H1 (cell line): Measurements from ENCODE around the gene COL4A4. TPM values are rescaled to one million over a fixed set of nuclear protein-coding genes. Genes with fewer than 3 reads are reported as not detected.

ENCODE experiments used
- CTCF ChIA-PET: fragments of 300-600 bp; sonication (Branson Sonifier 250); formaldehyde crosslinking; loops from one replicate; lab custom pipeline; 2021; ENCODE audit not compliant: partially characterized antibody; lab: Charles Lee
- POLR2A ChIA-PET: fragments of 300-600 bp; sonication (Branson Sonifier 250); formaldehyde crosslinking; loops from one replicate; lab custom pipeline; 2021; ENCODE audit warnings: inconsistent platforms; ENCODE audit not compliant: partially characterized antibody; lab: Charles Lee
- DNase-seq, 2 experiments: peaks; one replicate each; pipeline versions ENCODE4 v3.0.0 to v3.0.0-alpha.2; 2010 to 2022; ENCODE audit warnings: low spot score in 2 of 2, low read depth in 1 of 2, mixed read lengths in 1 of 2
- FAIRE-seq: peaks from 2 replicates; lab custom pipeline; 2011; peaks lifted over from hg19 to GRCh38; lab: Jason Lieb, UNC
- H2AFZ ChIP-seq: 2 replicates; pipeline ENCODE4 v1.8.1; 2012; ENCODE audit warnings: low read length, inconsistent platforms
- H2AK5ac ChIP-seq: 2 replicates; pipeline ENCODE4 v1.6.1; 2013; ENCODE audit warnings: low read depth, low read length
- H2BK120ac ChIP-seq: replicated peaks from 2 replicates; pipeline ENCODE3; 2013; ENCODE audit warnings: low read depth, low read length, inconsistent platforms
- H2BK12ac ChIP-seq: 2 replicates; pipeline ENCODE4 v1.6.1; 2013; ENCODE audit warnings: low read depth, low read length
- H2BK15ac ChIP-seq: 2 replicates; pipeline ENCODE4 v1.6.1; 2013; ENCODE audit warnings: low read length
- H2BK20ac ChIP-seq: 2 replicates; pipeline ENCODE4 v1.6.1; 2013; ENCODE audit warnings: low read length
- H2BK5ac ChIP-seq: 2 replicates; pipeline ENCODE4 v1.6.1; 2013; ENCODE audit warnings: low read depth, low read length
- H3K14ac ChIP-seq: 2 replicates; pipeline ENCODE4 v1.6.1; 2013; ENCODE audit warnings: inconsistent platforms; ENCODE audit not compliant: insufficient read length
- H3K18ac ChIP-seq: 2 replicates; pipeline ENCODE4 v1.6.1; 2013; ENCODE audit warnings: low read length; ENCODE audit errors: extremely low read depth
- H3K23ac ChIP-seq: 2 replicates; pipeline ENCODE4 v1.6.1; 2013; ENCODE audit warnings: inconsistent platforms; ENCODE audit not compliant: insufficient read length
- H3K23me2 ChIP-seq: 2 replicates; pipeline ENCODE4 v1.6.1; 2013; ENCODE audit warnings: low read depth, low read length
- H3K27ac ChIP-seq: 2 replicates; pipeline ENCODE4 v1.6.1; 2011; ENCODE audit warnings: low read depth, low read length, inconsistent platforms
- H3K27me3 ChIP-seq, 4 experiments: replicated peaks in 1 of 4; 1 replicate in 1 of 4; 2 replicates in 3 of 4; pipeline versions ENCODE4 v1.6.1 to v1.8.1; 2011 to 2013; ENCODE audit warnings: low read length in 3 of 4, mild to moderate bottlenecking in 3 of 4, inconsistent platforms in 2 of 4, mixed read lengths in 2 of 4, moderate library complexity in 1 of 4; ENCODE audit not compliant: control insufficient read depth in 3 of 4, insufficient read depth in 3 of 4; ENCODE audit errors: extremely low read depth in 1 of 4
- H3K36me3 ChIP-seq, 4 experiments: 2 replicates each; pipeline versions ENCODE4 v1.6.1 to v1.8.1; 2011 to 2013; ENCODE audit warnings: mild to moderate bottlenecking in 4 of 4, low read length in 3 of 4, moderate library complexity in 2 of 4, control low read depth in 1 of 4, inconsistent platforms in 1 of 4; ENCODE audit not compliant: insufficient read depth in 4 of 4, control insufficient read depth in 2 of 4
- H3K4ac ChIP-seq: replicated peaks from 2 replicates; pipeline ENCODE3; 2013; ENCODE audit warnings: low read length, low read depth, mixed read lengths, inconsistent platforms; ENCODE audit not compliant: insufficient read length
- H3K4me1 ChIP-seq, 4 experiments: replicated peaks in 1 of 4; 1 replicate in 1 of 4; 2 replicates in 3 of 4; pipeline versions ENCODE4 v1.6.1 to v1.8.1; 2011 to 2013; ENCODE audit warnings: low read length in 3 of 4, inconsistent platforms in 2 of 4, mixed read lengths in 1 of 4; ENCODE audit not compliant: insufficient read depth in 4 of 4, control insufficient read depth in 3 of 4
- H3K4me2 ChIP-seq, 2 experiments: 2 replicates each; pipeline versions ENCODE4 v1.6.1 to v1.8.1; 2011 to 2013; ENCODE audit warnings: low read depth in 2 of 2, low read length in 2 of 2, control low read depth in 1 of 2, inconsistent platforms in 1 of 2, mild to moderate bottlenecking in 1 of 2; ENCODE audit not compliant: insufficient read depth in 1 of 2
- H3K4me3 ChIP-seq, 4 experiments: fragments of 200-600, 300-600 bp in 1 of 4; sonication (generic), shearing (Covaris generic), sonication (Bioruptor Twin) in 1 of 4; 2 replicates each; pipeline versions ENCODE4 v1.5.1 to v1.8.1; 2011 to 2016; ENCODE audit warnings: low read length in 4 of 4, low read depth in 3 of 4, control low read depth in 2 of 4, inconsistent platforms in 2 of 4, mild to moderate bottlenecking in 2 of 4, mixed read lengths in 1 of 4, moderate library complexity in 1 of 4; ENCODE audit not compliant: insufficient read depth in 2 of 4; ENCODE audit errors: extremely low read depth in 1 of 4
- H3K56ac ChIP-seq: replicated peaks from 2 replicates; pipeline ENCODE3; 2013; ENCODE audit warnings: low read depth, mild to moderate bottlenecking, mixed read lengths, low read length, inconsistent platforms; ENCODE audit not compliant: insufficient read length
- H3K79me1 ChIP-seq: 2 replicates; pipeline ENCODE4 v1.6.1; 2013; ENCODE audit warnings: low read depth, low read length, control low read depth
- H3K79me2 ChIP-seq, 2 experiments: 2 replicates each; pipeline versions ENCODE4 v1.6.1 to v1.8.1; 2012 to 2013; ENCODE audit warnings: low read length in 2 of 2, mild to moderate bottlenecking in 2 of 2, inconsistent platforms in 1 of 2; ENCODE audit not compliant: insufficient read depth in 2 of 2, control insufficient read depth in 1 of 2
- H3K9ac ChIP-seq, 4 experiments: replicated peaks in 1 of 4; 1 replicate in 1 of 4; 2 replicates in 3 of 4; pipeline versions ENCODE4 v1.6.1 to v1.8.1; 2011 to 2013; ENCODE audit warnings: low read depth in 3 of 4, low read length in 3 of 4, control low read depth in 2 of 4, mild to moderate bottlenecking in 2 of 4, moderate library complexity in 2 of 4, inconsistent platforms in 1 of 4; ENCODE audit errors: extremely low read depth in 1 of 4
- H3K9me3 ChIP-seq, 2 experiments: 2 replicates each; pipeline versions ENCODE4 v1.6.1 to v1.8.1; 2012 to 2013; ENCODE audit warnings: mild to moderate bottlenecking in 2 of 2, moderate library complexity in 2 of 2, control low read depth in 1 of 2, inconsistent platforms in 1 of 2, low read depth in 1 of 2, low read length in 1 of 2, mixed read lengths in 1 of 2; ENCODE audit not compliant: insufficient read depth in 2 of 2
- H4K20me1 ChIP-seq, 2 experiments: replicated peaks in 1 of 2; 2 replicates each; pipeline versions ENCODE3 to v1.8.1; 2011 to 2013; ENCODE audit warnings: inconsistent platforms in 2 of 2, low read length in 2 of 2, mild to moderate bottlenecking in 1 of 2; ENCODE audit not compliant: insufficient read depth in 2 of 2, control insufficient read depth in 1 of 2
- H4K5ac ChIP-seq: 2 replicates; pipeline ENCODE4 v1.6.1; 2013; ENCODE audit warnings: low read length, low read depth, mixed read lengths, inconsistent platforms; ENCODE audit not compliant: insufficient read length
- H4K8ac ChIP-seq: 2 replicates; pipeline ENCODE4 v1.8.0; 2013; ENCODE audit warnings: mild to moderate bottlenecking, moderate library complexity, low read length, inconsistent platforms; ENCODE audit not compliant: insufficient read depth; ENCODE audit errors: extremely low read depth
- H4K91ac ChIP-seq: replicated peaks from 2 replicates; pipeline ENCODE3; 2013; ENCODE audit warnings: low read length, mixed read lengths, inconsistent platforms; ENCODE audit not compliant: insufficient read length
- CHD1 ChIP-seq: IDR thresholded peaks from 2 replicates; pipeline ENCODE4 v1.6.1; 2012; ENCODE audit warnings: low read depth, low read length, improper control_type of control experiment
- CREB1 ChIP-seq: IDR thresholded peaks from 2 replicates; pipeline ENCODE4 v1.6.1; 2012; ENCODE audit warnings: inconsistent platforms
- EZH2 ChIP-seq: fragments of 200-600 bp; sonication (generic); IDR thresholded peaks from 2 replicates; pipeline ENCODE4 v1.7.1; 2012; ENCODE audit warnings: low read depth, mild to moderate bottlenecking, moderate library complexity, low read length, inconsistent platforms; ENCODE audit not compliant: severe bottlenecking
- KDM1A ChIP-seq: fragments of 200-600, 300-600 bp; sonication (generic); IDR thresholded peaks from 2 replicates; pipeline ENCODE4 v1.7.1; 2016; ENCODE audit warnings: mild to moderate bottlenecking, low read length, borderline replicate concordance
- MAFK ChIP-seq: IDR thresholded peaks from 2 replicates; pipeline ENCODE4 v1.6.1; 2012; ENCODE audit warnings: low read depth, mild to moderate bottlenecking, improper control_type of control experiment, low read length
- PHF8 ChIP-seq: fragments of 200-600 bp; sonication (generic); conservative IDR thresholded peaks from 2 replicates; pipeline ENCODE4 v1.7.1; 2012; ENCODE audit warnings: low read depth, mild to moderate bottlenecking, inconsistent platforms, low read length, moderate library complexity
- RBBP5 ChIP-seq: IDR thresholded peaks from 2 replicates; pipeline ENCODE4 v1.7.1; 2012; ENCODE audit warnings: low read depth, mild to moderate bottlenecking, inconsistent platforms, low read length, moderate library complexity, borderline replicate concordance
- SAP30 ChIP-seq: fragments of 300-600 bp; sonication (generic); IDR thresholded peaks from 2 replicates; pipeline ENCODE4 v1.7.1; 2012; ENCODE audit warnings: low read length, moderate library complexity, mild to moderate bottlenecking, inconsistent platforms; ENCODE audit not compliant: insufficient read depth, insufficient replicate concordance
- TAF1 ChIP-seq: IDR thresholded peaks from 2 replicates; pipeline ENCODE4 v1.6.1; 2011; ENCODE audit warnings: mild to moderate bottlenecking, low read depth, low read length
- YY1 ChIP-seq: IDR thresholded peaks from 2 replicates; pipeline ENCODE4 v1.6.1; 2011; ENCODE audit warnings: low read depth, mild to moderate bottlenecking, low read length
- WGBS, 2 experiments: shearing (Covaris generic) in 1 of 2; methylation state at CpG; one replicate each; pipeline versions ENCODE4 v1.1.6 to v1.1.7; 2013 to 2015; ENCODE audit warnings: low lambda C conversion rate in 2 of 2, mixed read lengths in 2 of 2, inconsistent platforms in 1 of 2, low coverage in 1 of 2, missing lambda C conversion rate in 1 of 2; ENCODE audit not compliant: insufficient replicate concordance in 2 of 2, insufficient coverage in 1 of 2, insufficient read length in 1 of 2; ENCODE audit errors: extremely low coverage in 1 of 2, missing lambda C conversion rate in 1 of 2; 5-methylcytosine and 5-hydroxymethylcytosine counted together
- polyA plus RNA-seq, 7 experiments: library from polyadenylated mRNA; depleted of rRNA in 3 of 7; stranded (reverse) in 5 of 7; unstranded in 2 of 7; fragments of >200 nt in 5 of 7; fragments of 200-250 nt in 2 of 7; gene quantifications; 1 replicate in 5 of 7; 2 replicates in 1 of 7; 4 replicates in 1 of 7; pipeline versions ENCODE4 v1.2.1 to v1.2.3, GENCODE V29; 2011 to 2013; ENCODE audit warnings: missing spikeins in 2 of 7, mixed read lengths in 2 of 7
- total RNA-seq: library from RNA; stranded (reverse); fragmentation: NEBNext Ultra II Directional; extraction: Animal tissue kit (Norgen Biotek cat#: 25700); gene quantifications from 2 replicates; pipeline ENCODE4 v1.2.1, GENCODE V29; 2021
- TF ChIP-seq, protein P1 (sequence below): IDR thresholded peaks from 2 replicates; pipeline ENCODE4 v1.6.1; 2012; ENCODE audit warnings: inconsistent platforms

The COL4A4 gene
- total and polyA plus RNA-seq, 2 of the 8 experiments (the other 6 are each of a cell fraction or from before 2014, with no cell fraction given): 0.33 to 1.7 TPM

DNA sequence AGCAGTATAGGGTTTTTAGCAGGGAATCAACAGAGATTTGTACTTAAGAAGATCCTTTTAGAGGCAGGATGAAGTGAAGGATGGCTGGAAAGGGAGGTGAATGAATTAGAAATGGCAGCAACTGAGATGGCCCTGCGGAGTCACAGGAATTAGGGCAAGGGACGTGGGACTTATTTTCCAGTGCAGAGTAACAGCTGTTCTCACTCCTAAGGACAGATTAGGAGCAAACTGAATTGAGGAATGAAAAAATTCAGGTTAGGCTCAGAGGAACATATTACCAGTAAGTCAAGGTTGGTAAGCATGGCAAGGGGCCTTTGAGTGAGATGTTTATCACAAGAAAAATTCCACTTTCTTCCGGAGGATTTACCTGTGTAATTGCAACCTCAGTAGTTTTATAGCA is 34.9 kb upstream of the COL4A4 start:
- H3K4me2 ChIP-seq: no peak overlapping the region
- no peak overlapping the region for H4K5ac ChIP-seq
- H3K27me3 ChIP-seq: no peaks in the 10 kb centered on the region; a peak in 2 of 7 replicates
- H3K56ac ChIP-seq: no peak overlapping the region
- H2AK5ac ChIP-seq: no peak overlapping the region
- no peak overlapping the region for H3K27ac ChIP-seq
- H3K4me1 ChIP-seq: no peaks in the 10 kb centered on the region
- H3K9me3 ChIP-seq: no peaks in the 10 kb centered on the region
- H4K8ac ChIP-seq: no peak overlapping the region
- no peak overlapping the region for H4K91ac ChIP-seq
- no peaks in the 10 kb centered on the region for H3K79me1 ChIP-seq
- H2BK120ac ChIP-seq: no peak overlapping the region
- WGBS, 2 experiments: 85% methylated on average over 3 of the region's 3 CpGs; no CpG with 5 or more reads in 1 of the 2 experiments
- no peaks in the 10 kb centered on the region for H4K20me1 ChIP-seq
- H3K14ac ChIP-seq: no peak overlapping the region
- H3K18ac ChIP-seq: no peak overlapping the region
- no peak overlapping the region for H2BK20ac ChIP-seq
- H3K4ac ChIP-seq: no peak overlapping the region
- ChIA-PET POLR2A (no interaction called here), CTCF (no interaction called here)
- no peak overlapping the region for H2BK5ac ChIP-seq
- no peak overlapping the region for H3K23ac ChIP-seq
- no peak overlapping the region for H3K9ac ChIP-seq
- H2BK15ac ChIP-seq: no peak overlapping the region
- DNase-seq (no peak), FAIRE-seq (no peak)
- no peak overlapping the region for H2BK12ac ChIP-seq
- H3K79me2 ChIP-seq: no peaks in the 10 kb centered on the region
- H3K4me3 ChIP-seq: no peak overlapping the region
- no peak overlapping the region for H2AFZ ChIP-seq
- H3K23me2 ChIP-seq: no peaks in the 10 kb centered on the region; the same call in 1 of the 2 replicates
- no peaks in the 10 kb centered on the region; a peak in 1 of 8 replicates for H3K36me3 ChIP-seq
- TF ChIP-seq KDM1A (no peak), TAF1 (no peak), RBBP5 (no peak), SAP30 (no peak), MAFK (no peak), EZH2 (no peak), YY1 (no peak), CHD1 (no peak), PHF8 (no peak), CREB1 (no peak)
- TF ChIP-seq, protein P1, sequence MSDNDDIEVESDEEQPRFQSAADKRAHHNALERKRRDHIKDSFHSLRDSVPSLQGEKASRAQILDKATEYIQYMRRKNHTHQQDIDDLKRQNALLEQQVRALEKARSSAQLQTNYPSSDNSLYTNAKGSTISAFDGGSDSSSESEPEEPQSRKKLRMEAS: no peak
